Breast epithelium (tissue), 4 donors: Measurements from ENCODE around the gene THADA. TPM values are rescaled to one million over a fixed set of nuclear protein-coding genes. Genes with fewer than 3 reads are reported as not detected.

Source experiments
- DNase-seq, 2 donors: peaks; one replicate each; pipeline ENCODE4 v3.0.0-alpha.2; 2019; ENCODE audit warnings: low spot score in 2 of 2
- H3K27ac ChIP-seq, 2 donors: fragments of 200-600 bp; sonication (generic) in 1 of 2; one replicate each; pipeline ENCODE4 v1.5.1; 2016 to 2019; ENCODE audit warnings: mild to moderate bottlenecking in 1 of 2
- H3K27me3 ChIP-seq, 2 donors: fragments of 200-600 bp; sonication (generic) in 1 of 2; one replicate each; pipeline versions ENCODE4 v1.5.1 to v1.6.0; 2017 to 2019; ENCODE audit warnings: control low read depth in 1 of 2, mild to moderate bottlenecking in 1 of 2
- H3K36me3 ChIP-seq: fragments of 200-600 bp; one replicate; pipeline ENCODE4 v1.5.1; 2019
- H3K4me1 ChIP-seq, 2 donors: fragments of 200-600 bp; sonication (generic); one replicate each; pipeline ENCODE4 v1.5.1; 2016 to 2019; ENCODE audit warnings: control low read depth in 1 of 2
- H3K4me3 ChIP-seq, 3 donors: fragments of 200-600 bp; sonication (generic); 1 replicate in 2 of 3; 2 replicates in 1 of 3; pipeline ENCODE4 v1.5.1; 2016 to 2019; ENCODE audit warnings: mild to moderate bottlenecking in 3 of 3, moderate library complexity in 2 of 3
- H3K9me3 ChIP-seq, 2 donors: fragments of 200-600 bp; sonication (generic) in 1 of 2; one replicate each; pipeline ENCODE4 v1.5.1; 2016 to 2019; ENCODE audit warnings: control low read depth in 1 of 2
- POLR2A ChIP-seq: fragments of 450-650 bp; IDR thresholded peaks from one replicate; pipeline ENCODE4 v1.6.1; 2016; ENCODE audit warnings: antibody characterized with exemption, mild to moderate bottlenecking, moderate library complexity
- POLR2AphosphoS5 ChIP-seq, 3 donors: sonication (generic); formaldehyde crosslinking; IDR thresholded peaks; one replicate each; pipeline ENCODE4 v1.6.1; 2017; ENCODE audit warnings: antibody characterized with exemption in 3 of 3
- intact Hi-C: fragments of 100-400 bp; cut with DNase I; formaldehyde crosslinking; loops from one replicate; pipeline ENCODE4 v1.15.1; 2023; ENCODE audit warnings: low total_unique reads
- total RNA-seq, 3 donors: library from RNA; depleted of rRNA; stranded (reverse); fragments of >200 nt; gene quantifications; one replicate each; pipeline ENCODE4 v1.1.0, GENCODE V29; 2016
- TF ChIP-seq, protein P1 (sequence below), 3 donors: fragments of 450-650 bp; IDR thresholded peaks; one replicate each; pipeline ENCODE4 v1.5.1; 2016 to 2017; ENCODE audit warnings: antibody characterized with exemption in 3 of 3, mild to moderate bottlenecking in 3 of 3, moderate library complexity in 3 of 3

The THADA gene
- total RNA-seq, 3 donors from 2014 or later, result 41.1 to 60.6 (median 49.5) TPM

DNA sequence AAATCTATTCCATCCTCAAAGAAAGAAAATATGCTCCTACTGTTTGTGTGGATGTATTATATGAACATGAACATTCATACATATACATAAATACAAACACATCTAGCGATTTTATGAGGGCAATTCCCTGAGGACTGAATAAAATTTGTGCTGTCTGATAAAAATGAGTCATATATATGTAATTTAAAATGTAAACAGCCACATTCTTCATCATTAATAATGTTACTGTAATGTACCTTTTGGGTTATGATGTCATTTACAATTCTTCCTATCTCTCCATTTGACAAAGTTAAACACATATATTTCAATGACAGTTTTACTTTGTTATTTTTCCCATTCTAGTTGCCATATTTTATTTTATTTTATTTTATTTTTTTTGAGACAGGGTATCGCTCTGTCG is 278.2 kb downstream of the THADA start:
- Histone ChIP-seq H3K27me3 (no peaks in the 10 kb centered on the region), H3K27ac (no peak overlapping the region), H3K4me3 (no peak overlapping the region), H3K36me3 (no peaks in the 10 kb centered on the region), H3K4me1 (peaks cover 0 to 13% of the 10 kb centered on the region in 2 donors), H3K9me3 (no peaks in the 10 kb centered on the region)
- intact Hi-C loops, result no loop called here
- DNase-seq, result no peak
- TF ChIP-seq POLR2AphosphoS5 (IDR thresholded peaks at IDR 0.05) (no peak), POLR2A (no peak)
- TF ChIP-seq, protein P1, sequence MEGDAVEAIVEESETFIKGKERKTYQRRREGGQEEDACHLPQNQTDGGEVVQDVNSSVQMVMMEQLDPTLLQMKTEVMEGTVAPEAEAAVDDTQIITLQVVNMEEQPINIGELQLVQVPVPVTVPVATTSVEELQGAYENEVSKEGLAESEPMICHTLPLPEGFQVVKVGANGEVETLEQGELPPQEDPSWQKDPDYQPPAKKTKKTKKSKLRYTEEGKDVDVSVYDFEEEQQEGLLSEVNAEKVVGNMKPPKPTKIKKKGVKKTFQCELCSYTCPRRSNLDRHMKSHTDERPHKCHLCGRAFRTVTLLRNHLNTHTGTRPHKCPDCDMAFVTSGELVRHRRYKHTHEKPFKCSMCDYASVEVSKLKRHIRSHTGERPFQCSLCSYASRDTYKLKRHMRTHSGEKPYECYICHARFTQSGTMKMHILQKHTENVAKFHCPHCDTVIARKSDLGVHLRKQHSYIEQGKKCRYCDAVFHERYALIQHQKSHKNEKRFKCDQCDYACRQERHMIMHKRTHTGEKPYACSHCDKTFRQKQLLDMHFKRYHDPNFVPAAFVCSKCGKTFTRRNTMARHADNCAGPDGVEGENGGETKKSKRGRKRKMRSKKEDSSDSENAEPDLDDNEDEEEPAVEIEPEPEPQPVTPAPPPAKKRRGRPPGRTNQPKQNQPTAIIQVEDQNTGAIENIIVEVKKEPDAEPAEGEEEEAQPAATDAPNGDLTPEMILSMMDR (IDR thresholded peaks at IDR 0.05), result no peak

DNA sequence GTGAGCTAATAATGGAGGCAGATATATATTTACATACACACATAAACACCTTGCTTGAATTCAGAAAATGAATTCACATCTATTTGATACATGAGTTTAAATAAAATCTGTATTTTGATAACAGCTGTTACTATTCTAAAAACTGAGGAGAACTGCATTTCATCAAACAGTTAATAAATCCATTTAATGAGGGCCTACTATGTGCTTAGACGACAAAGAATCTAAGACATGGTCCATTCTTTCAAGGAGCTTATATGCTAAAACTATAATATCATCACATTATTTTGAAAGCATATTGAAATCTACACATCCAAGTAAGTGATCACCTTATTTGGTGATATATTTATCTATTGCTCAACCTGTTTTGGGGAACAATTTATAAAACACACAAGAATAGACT is 278.6 kb downstream of the THADA start:
- no peak for DNase-seq
- peaks cover 0 to 14% of the 10 kb centered on the region in 2 donors for H3K4me1 ChIP-seq
- H3K36me3 ChIP-seq, result no peaks in the 10 kb centered on the region
- H3K27ac ChIP-seq, result no peak overlapping the region
- no peaks in the 10 kb centered on the region for H3K9me3 ChIP-seq
- intact Hi-C loops, result no loop called here
- H3K27me3 ChIP-seq, result no peaks in the 10 kb centered on the region
- H3K4me3 ChIP-seq, result no peak overlapping the region
- no peak for TF ChIP-seq POLR2A
- TF ChIP-seq POLR2AphosphoS5 (IDR thresholded peaks at IDR 0.05), result no peak
- TF ChIP-seq, protein P1 (IDR thresholded peaks at IDR 0.05), result no peak

DNA sequence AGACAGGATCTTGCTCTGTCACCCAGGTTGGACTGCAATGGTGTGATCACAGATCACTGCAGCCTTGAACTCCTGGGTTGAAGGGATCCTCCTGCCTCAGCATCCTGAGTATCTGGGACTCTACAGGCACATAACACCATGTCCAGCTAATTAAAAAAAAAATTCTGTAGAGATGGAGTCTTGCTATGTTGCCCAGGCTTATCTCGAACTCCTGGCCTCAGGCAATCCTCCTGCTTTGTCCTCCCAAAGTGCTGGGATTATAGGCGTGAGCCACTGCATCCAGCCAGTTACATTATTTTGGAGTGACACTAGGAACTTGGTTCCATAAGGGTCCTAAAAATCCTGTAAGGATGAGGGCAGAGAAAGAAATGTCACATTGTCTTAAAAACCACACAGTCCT is 280.4 kb downstream of the THADA start:
- TF ChIP-seq POLR2AphosphoS5 (IDR thresholded peaks at IDR 0.05), result no peak
- TF ChIP-seq, protein P1 (IDR thresholded peaks at IDR 0.05), result no peak
- TF ChIP-seq POLR2A, result no peak
- H3K27me3 ChIP-seq, result no peaks in the 10 kb centered on the region
- no peak overlapping the region for H3K27ac ChIP-seq
- intact Hi-C loops, result no loop called here
- H3K36me3 ChIP-seq, result no peaks in the 10 kb centered on the region
- H3K9me3 ChIP-seq, result no peaks in the 10 kb centered on the region
- no peak for DNase-seq
- H3K4me1 ChIP-seq, result peaks cover 0 to 14% of the 10 kb centered on the region in 2 donors
- no peak overlapping the region for H3K4me3 ChIP-seq

DNA sequence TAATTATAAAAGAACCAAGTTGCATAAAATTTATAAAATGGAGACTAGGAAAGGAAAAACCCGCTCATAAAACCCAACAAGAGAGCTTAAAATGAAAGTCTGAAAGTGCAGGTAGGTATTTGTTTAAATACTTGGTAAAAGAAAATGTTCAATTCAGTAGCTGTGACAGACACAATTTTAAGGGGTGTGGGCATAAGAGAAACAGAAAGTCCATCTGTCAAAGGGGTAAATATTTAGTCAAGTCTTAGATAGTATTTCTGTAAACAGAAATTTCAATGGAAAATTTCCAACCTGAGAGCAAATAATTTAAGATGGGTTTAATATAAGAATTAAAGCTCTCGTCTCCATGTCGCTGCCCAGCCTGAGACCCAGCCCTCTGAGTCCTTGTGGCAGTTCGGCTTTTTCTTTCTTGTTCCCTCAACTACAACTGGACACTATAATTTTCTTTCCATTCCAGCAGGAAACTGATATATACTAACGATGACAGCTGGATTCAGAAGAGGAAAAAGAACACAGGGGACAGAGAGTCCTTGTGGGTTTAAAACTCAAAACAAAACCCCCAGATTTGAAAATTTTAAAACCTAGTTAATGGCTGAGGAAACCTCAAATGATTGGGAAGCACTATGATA is 281.4 kb downstream of the THADA start:
- H3K4me1 ChIP-seq, result peaks cover 0 to 14% of the 10 kb centered on the region in 2 donors
- TF ChIP-seq POLR2AphosphoS5 (IDR thresholded peaks at IDR 0.05) (no peak), POLR2A (no peak)
- TF ChIP-seq, protein P1 (IDR thresholded peaks at IDR 0.05), result no peak
- no peak overlapping the region for H3K4me3 ChIP-seq
- no peak for DNase-seq
- intact Hi-C loops, result no loop called here
- no peaks in the 10 kb centered on the region for H3K9me3 ChIP-seq
- H3K27ac ChIP-seq, result peak overlapping the region in 1 of 2 donors; percentile 74
- no peaks in the 10 kb centered on the region for H3K27me3 ChIP-seq
- H3K36me3 ChIP-seq, result no peaks in the 10 kb centered on the region

DNA sequence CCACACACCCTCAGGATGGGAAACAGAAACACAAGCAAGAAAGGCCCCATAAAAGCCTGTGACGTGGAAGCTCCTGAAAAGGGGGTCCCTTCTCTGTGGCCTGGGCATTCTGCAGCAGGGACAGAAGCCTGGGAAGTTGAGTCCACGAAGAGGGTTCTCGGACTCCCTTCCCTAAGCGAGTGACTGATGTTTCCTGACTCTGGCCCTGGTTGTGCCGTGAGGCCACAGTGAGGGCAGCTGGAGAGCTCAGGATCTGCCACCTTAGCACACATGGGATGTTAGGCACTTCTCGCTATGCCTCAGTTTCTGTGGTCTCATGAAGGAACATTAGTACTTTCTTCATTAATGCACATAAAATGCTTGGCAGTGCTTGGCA is 282.2 kb downstream of the THADA start:
- intact Hi-C loops, result no loop called here
- Histone ChIP-seq H3K27ac (peak overlapping the region; percentile 65 to 74), H3K27me3 (no peaks in the 10 kb centered on the region), H3K4me1 (peaks cover 0 to 14% of the 10 kb centered on the region in 2 donors), H3K36me3 (no peaks in the 10 kb centered on the region), H3K4me3 (no peak overlapping the region), H3K9me3 (no peaks in the 10 kb centered on the region)
- DNase-seq, result no peak
- TF ChIP-seq, protein P1 (IDR thresholded peaks at IDR 0.05), result no peak
- no peak for TF ChIP-seq POLR2AphosphoS5 (IDR thresholded peaks at IDR 0.05)
- no peak for TF ChIP-seq POLR2A
